Measurements from ENCODE around the gene KCTD16. TPM values are rescaled to one million over a fixed set of nuclear protein-coding genes. Genes with fewer than 3 reads are reported as not detected.

Gene KCTD16
- total and polyA plus RNA-seq, 2 experiments from 2014 or later: 0.45 to 3.4 TPM

DNA sequence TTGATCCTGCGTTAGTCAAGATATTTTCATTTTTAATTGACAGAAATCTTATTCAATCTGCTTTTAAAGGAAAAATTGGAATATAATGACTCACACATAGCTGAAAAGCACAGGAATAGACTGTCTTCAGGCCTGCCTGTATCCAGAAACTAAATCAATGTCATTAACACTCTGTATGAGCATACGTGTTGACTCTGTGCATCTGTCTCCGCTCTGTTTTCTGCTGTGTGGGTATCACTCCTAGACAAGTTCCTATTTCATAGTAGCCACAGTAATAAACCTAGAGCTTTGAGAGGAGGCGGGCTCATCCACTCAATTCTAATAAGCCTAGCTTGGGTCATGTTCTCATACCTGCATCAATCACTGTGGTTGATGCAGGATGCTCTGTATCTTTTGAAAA is 267.6 kb downstream of the KCTD16 start:
- Histone ChIP-seq H3K79me2 (no peaks in the 10 kb centered on the region), H3K4me1 (ENCODE audit: insufficient read depth) (peaks cover 4% of the 10 kb centered on the region), H3K27me3 (no peaks in the 10 kb centered on the region), H4K20me1 (ENCODE audit: insufficient read depth, poor library complexity, severe bottlenecking) (no peaks in the 10 kb centered on the region), H3K4me3 (no peak overlapping the region), H3K9me2 (replicated peaks; ENCODE audit: insufficient read depth) (no peaks in the 10 kb centered on the region), H3K4me2 (no peak overlapping the region), H3K36me3 (replicated peaks; ENCODE audit: insufficient read depth, low read depth) (no peaks in the 10 kb centered on the region), H3K9me3 (ENCODE audit: low read depth) (no peaks in the 10 kb centered on the region), H2AFZ (no peak overlapping the region), H3K27ac (no peak overlapping the region)
- TF ChIP-seq EZH2 (IDR thresholded peaks at IDR 0.05; ENCODE audit: borderline replicate concordance): no peak
- TF ChIP-seq EZH2phosphoT487 (IDR thresholded peaks at IDR 0.05; ENCODE audit: low read depth, severe bottlenecking, unreplicated experiment): no peak
- whole genome bisulfite sequencing (ENCODE audit: low lambda C conversion rate, missing lambda C conversion rate): 93% methylated on average over 4 of the region's 4 CpGs
- DNase-seq (ENCODE audit: low spot score): no peak

DNA sequence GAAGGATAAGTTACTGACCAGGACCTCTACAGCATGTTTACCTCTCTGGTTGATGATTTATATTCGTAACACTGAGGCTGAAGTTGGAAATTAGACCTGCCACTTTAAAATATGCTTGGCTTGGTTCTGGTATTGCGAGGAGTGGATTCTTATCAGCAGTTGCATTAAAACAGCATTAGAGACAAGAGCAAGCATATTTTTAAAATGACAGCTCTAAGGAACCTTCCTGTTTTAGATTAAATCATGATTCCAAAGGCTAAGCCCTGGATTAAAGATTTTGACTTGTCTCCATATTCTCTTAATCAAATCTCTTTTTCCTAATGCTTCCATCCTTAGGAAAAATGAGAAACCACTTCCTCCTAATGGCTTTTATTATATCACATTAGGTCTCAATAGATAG is 277.8 kb downstream of the KCTD16 start:
- TF ChIP-seq EZH2 (IDR thresholded peaks at IDR 0.05; ENCODE audit: borderline replicate concordance) (no peak), EZH2phosphoT487 (IDR thresholded peaks at IDR 0.05; ENCODE audit: low read depth, severe bottlenecking, unreplicated experiment) (no peak), CTCF (IDR thresholded peaks at IDR 0.05; ENCODE audit: poor library complexity) (no peak)
- Histone ChIP-seq H3K9me2 (replicated peaks; ENCODE audit: insufficient read depth) (no peaks in the 10 kb centered on the region), H3K27me3 (no peaks in the 10 kb centered on the region), H3K9me3 (ENCODE audit: low read depth) (no peaks in the 10 kb centered on the region), H3K27ac (no peak overlapping the region), H3K79me2 (no peaks in the 10 kb centered on the region), H4K20me1 (ENCODE audit: insufficient read depth, poor library complexity, severe bottlenecking) (no peaks in the 10 kb centered on the region), H3K4me3 (no peak overlapping the region), H3K4me1 (ENCODE audit: insufficient read depth) (no peaks in the 10 kb centered on the region), H3K4me2 (no peak overlapping the region), H2AFZ (no peak overlapping the region), H3K36me3 (replicated peaks; ENCODE audit: insufficient read depth, low read depth) (no peaks in the 10 kb centered on the region)
- WGBS (ENCODE audit: low lambda C conversion rate, missing lambda C conversion rate): 48% methylated on average over 2 of the region's 2 CpGs
- no peak for DNase-seq (ENCODE audit: low spot score)

GRCh38 chr5:144451187-144451973 is 280.7 kb downstream of the KCTD16 start:
- H3K9me3 ChIP-seq (ENCODE audit: low read depth): no peaks in the 10 kb centered on the region
- H3K4me1 ChIP-seq (ENCODE audit: insufficient read depth): no peaks in the 10 kb centered on the region
- 94% methylated on average over 2 of the region's 2 CpGs for WGBS (ENCODE audit: low lambda C conversion rate, missing lambda C conversion rate)
- no peaks in the 10 kb centered on the region for H3K27me3 ChIP-seq
- no peak for TF ChIP-seq CTCF (IDR thresholded peaks at IDR 0.05; ENCODE audit: poor library complexity)
- TF ChIP-seq EZH2phosphoT487 (IDR thresholded peaks at IDR 0.05; ENCODE audit: low read depth, severe bottlenecking, unreplicated experiment): no peak
- TF ChIP-seq EZH2 (IDR thresholded peaks at IDR 0.05; ENCODE audit: borderline replicate concordance): no peak
- H3K27ac ChIP-seq: peak overlapping the region; percentile 8
- H2AFZ ChIP-seq: no peak overlapping the region
- no peak overlapping the region for H3K4me2 ChIP-seq
- H4K20me1 ChIP-seq (ENCODE audit: insufficient read depth, poor library complexity, severe bottlenecking): no peaks in the 10 kb centered on the region
- H3K36me3 ChIP-seq (replicated peaks; ENCODE audit: insufficient read depth, low read depth): no peaks in the 10 kb centered on the region
- H3K4me3 ChIP-seq: no peak overlapping the region
- DNase-seq (ENCODE audit: low spot score): peak; percentile 19
- H3K79me2 ChIP-seq: no peaks in the 10 kb centered on the region
- no peaks in the 10 kb centered on the region for H3K9me2 ChIP-seq (replicated peaks; ENCODE audit: insufficient read depth)

DNA sequence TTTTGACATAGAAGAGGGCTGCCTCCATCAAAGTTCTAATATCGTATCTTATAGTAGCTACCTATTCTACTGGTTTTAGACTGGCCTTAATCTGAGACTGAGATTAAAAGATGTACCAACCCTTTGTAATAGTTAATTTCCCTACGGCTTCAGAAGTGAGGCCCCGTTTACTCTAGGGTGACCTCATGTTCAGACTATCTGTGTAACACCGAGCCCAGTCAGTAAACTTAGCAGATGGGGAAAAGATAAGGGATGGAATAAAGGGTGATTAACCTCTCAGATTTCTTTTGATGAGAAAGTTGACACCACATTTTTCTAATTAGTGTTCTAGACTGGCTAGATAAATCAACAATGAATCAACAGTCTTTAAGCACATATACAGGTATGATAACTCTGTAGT is 283.1 kb downstream of the KCTD16 start:
- no peaks in the 10 kb centered on the region for H3K9me2 ChIP-seq (replicated peaks; ENCODE audit: insufficient read depth)
- no peak overlapping the region for H3K27ac ChIP-seq
- 29% methylated on average over 4 of the region's 4 CpGs for WGBS (ENCODE audit: low lambda C conversion rate, missing lambda C conversion rate)
- H3K9me3 ChIP-seq (ENCODE audit: low read depth): no peaks in the 10 kb centered on the region
- H3K79me2 ChIP-seq: no peaks in the 10 kb centered on the region
- H3K4me2 ChIP-seq: no peak overlapping the region
- H3K36me3 ChIP-seq (replicated peaks; ENCODE audit: insufficient read depth, low read depth): no peaks in the 10 kb centered on the region
- TF ChIP-seq EZH2 (IDR thresholded peaks at IDR 0.05; ENCODE audit: borderline replicate concordance) (no peak), EZH2phosphoT487 (IDR thresholded peaks at IDR 0.05; ENCODE audit: low read depth, severe bottlenecking, unreplicated experiment) (no peak), CTCF (IDR thresholded peaks at IDR 0.05; ENCODE audit: poor library complexity) (no peak)
- H2AFZ ChIP-seq: no peak overlapping the region
- no peak overlapping the region for H3K4me3 ChIP-seq
- no peaks in the 10 kb centered on the region for H4K20me1 ChIP-seq (ENCODE audit: insufficient read depth, poor library complexity, severe bottlenecking)
- DNase-seq (ENCODE audit: low spot score): peak; percentile 6
- H3K4me1 ChIP-seq (ENCODE audit: insufficient read depth): no peaks in the 10 kb centered on the region
- no peaks in the 10 kb centered on the region for H3K27me3 ChIP-seq
